Glutamatergic neuron (in vitro differentiated cells): ENCODE data around the gene EIF2S1. TPM values are rescaled to one million over a fixed set of nuclear protein-coding genes. Genes with fewer than 3 reads are reported as not detected.

Source experiments
- DNase-seq: peaks from one replicate; pipeline ENCODE4 v3.0.0; 2022
- H3K27ac Mint-ChIP-seq: one replicate; pipeline ENCODE4 v1.8.0; 2020; ENCODE audit warnings: mild to moderate bottlenecking, mixed read lengths, inconsistent platforms; ENCODE audit not compliant: unreplicated experiment
- H3K27me3 Mint-ChIP-seq: one replicate; pipeline ENCODE4 v1.8.0; 2020; ENCODE audit warnings: mild to moderate bottlenecking, moderate library complexity, mixed read lengths, inconsistent platforms; ENCODE audit not compliant: unreplicated experiment
- H3K36me3 Mint-ChIP-seq: one replicate; pipeline ENCODE4 v1.8.0; 2020; ENCODE audit warnings: mild to moderate bottlenecking, mixed read lengths, inconsistent platforms; ENCODE audit not compliant: unreplicated experiment
- H3K4me1 Mint-ChIP-seq: one replicate; pipeline ENCODE4 v1.8.0; 2020; ENCODE audit warnings: mild to moderate bottlenecking, low read depth, mixed read lengths, inconsistent platforms; ENCODE audit not compliant: unreplicated experiment
- H3K4me3 Mint-ChIP-seq: one replicate; pipeline ENCODE4 v1.8.0; 2020; ENCODE audit warnings: mild to moderate bottlenecking, mixed read lengths, inconsistent platforms; ENCODE audit not compliant: unreplicated experiment
- H3K9me3 Mint-ChIP-seq: one replicate; pipeline ENCODE4 v1.8.0; 2020; ENCODE audit warnings: mild to moderate bottlenecking, moderate library complexity, mixed read lengths, inconsistent platforms; ENCODE audit not compliant: unreplicated experiment
- total RNA-seq: library from RNA; stranded (reverse); fragmentation: NEBNext Ultra II Directional; extraction: Animal tissue kit (Norgen Biotek cat#: 25700); gene quantifications from one replicate; pipeline ENCODE4 v1.2.1, GENCODE V29; 2021; ENCODE audit not compliant: unreplicated experiment
- TF ChIP-seq, protein P1 (sequence below): fragments of 200-600 bp; sonication (generic); IDR thresholded peaks from one replicate; pipeline ENCODE4 v1.5.0; 2021; ENCODE audit not compliant: partially characterized antibody, unreplicated experiment

Gene EIF2S1
- total RNA-seq, 1 donor from 2014 or later = 68.2 TPM

DNA sequence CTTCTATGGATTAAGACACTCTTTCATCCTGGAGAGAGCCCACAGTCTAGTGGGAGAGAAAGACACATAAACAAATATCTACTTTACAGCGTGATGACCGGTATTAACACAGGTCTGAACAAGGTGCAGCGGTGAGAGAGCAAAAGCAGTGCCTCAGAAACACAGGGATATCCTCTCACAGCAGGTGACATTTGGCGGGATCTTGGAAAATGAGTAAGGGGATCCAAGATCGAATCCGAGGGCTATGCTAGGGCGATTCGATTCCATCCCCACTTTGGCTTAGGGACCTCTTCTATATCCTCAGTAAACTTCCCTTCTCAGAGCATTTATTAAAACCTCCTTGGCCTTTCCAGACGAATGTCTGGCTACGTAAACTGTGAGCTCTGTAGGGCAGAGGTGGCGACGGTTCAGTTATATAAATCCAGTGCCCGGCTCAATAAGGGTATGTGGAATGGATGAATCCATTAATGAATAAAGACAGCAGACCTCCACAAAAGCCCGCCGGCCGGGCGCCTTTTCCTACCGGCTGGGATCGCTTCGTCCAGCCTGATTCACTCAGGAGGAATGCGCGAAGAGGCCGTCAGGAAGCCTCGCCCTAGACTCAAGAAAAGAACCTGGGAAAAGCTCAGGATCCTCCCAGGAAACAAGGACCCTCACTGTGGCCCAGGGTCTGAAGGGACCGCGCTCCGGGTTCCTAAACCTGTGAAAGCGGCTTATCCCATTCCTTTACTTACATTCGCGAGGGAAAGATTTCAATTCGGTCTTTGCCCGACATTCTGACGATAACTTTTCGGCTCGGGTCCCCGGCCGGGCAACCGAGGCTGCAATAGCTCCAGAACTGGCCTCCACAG is 979 bp upstream of the EIF2S1 start:
- Mint-ChIP-seq H3K27ac (peak overlapping the region; percentile 86), H3K9me3 (peaks cover 12% of the 10 kb centered on the region), H3K27me3 (peaks cover 6% of the 10 kb centered on the region), H3K4me3 (peak overlapping the region; percentile 99), H3K4me1 (peaks cover 13% of the 10 kb centered on the region), H3K36me3 (no peaks in the 10 kb centered on the region)
- TF ChIP-seq, protein P1, sequence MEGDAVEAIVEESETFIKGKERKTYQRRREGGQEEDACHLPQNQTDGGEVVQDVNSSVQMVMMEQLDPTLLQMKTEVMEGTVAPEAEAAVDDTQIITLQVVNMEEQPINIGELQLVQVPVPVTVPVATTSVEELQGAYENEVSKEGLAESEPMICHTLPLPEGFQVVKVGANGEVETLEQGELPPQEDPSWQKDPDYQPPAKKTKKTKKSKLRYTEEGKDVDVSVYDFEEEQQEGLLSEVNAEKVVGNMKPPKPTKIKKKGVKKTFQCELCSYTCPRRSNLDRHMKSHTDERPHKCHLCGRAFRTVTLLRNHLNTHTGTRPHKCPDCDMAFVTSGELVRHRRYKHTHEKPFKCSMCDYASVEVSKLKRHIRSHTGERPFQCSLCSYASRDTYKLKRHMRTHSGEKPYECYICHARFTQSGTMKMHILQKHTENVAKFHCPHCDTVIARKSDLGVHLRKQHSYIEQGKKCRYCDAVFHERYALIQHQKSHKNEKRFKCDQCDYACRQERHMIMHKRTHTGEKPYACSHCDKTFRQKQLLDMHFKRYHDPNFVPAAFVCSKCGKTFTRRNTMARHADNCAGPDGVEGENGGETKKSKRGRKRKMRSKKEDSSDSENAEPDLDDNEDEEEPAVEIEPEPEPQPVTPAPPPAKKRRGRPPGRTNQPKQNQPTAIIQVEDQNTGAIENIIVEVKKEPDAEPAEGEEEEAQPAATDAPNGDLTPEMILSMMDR = no peak
- no peak for DNase-seq

DNA sequence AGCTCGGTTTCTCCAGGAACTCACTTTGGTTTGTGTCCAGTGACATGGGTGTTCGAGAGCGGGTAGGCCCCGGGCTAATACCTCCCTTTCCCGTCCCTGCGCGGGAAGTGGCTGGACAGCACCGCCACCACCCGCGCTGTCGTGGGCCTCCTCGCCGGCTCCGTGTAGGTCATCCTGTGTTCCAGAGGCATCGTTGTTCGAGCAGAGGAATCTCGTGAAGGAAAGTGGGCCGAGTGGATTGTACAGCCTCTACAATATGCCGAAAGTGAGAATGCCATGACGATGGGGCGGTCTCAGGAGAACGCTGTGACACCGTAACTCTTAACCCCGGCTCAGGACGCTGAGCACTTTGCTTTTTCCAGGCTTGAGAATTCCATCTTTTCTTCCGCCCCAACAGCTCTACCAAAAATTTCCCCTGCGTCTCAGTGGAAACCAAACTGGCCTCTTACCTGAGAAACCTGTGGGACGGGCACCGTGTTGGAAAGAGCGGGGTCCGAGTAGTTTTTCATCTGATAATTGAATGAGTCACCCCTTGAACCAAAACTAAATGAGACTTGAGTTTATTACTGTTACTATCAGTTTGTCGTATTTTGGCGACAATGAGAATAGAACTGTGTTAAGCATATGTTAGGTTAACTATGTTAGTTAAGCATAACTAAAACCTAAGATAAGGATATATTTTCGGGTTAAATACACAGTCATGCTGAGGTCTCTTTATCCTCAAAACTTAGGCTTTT is 510 bp downstream of the EIF2S1 start:
- Mint-ChIP-seq H3K27ac (peak overlapping the region; percentile 86), H3K27me3 (peaks cover 6% of the 10 kb centered on the region), H3K4me1 (peaks cover 13% of the 10 kb centered on the region), H3K9me3 (peaks cover 12% of the 10 kb centered on the region), H3K36me3 (no peaks in the 10 kb centered on the region), H3K4me3 (peak overlapping the region; percentile 99)
- TF ChIP-seq, protein P1 = no peak
- no peak for DNase-seq

DNA sequence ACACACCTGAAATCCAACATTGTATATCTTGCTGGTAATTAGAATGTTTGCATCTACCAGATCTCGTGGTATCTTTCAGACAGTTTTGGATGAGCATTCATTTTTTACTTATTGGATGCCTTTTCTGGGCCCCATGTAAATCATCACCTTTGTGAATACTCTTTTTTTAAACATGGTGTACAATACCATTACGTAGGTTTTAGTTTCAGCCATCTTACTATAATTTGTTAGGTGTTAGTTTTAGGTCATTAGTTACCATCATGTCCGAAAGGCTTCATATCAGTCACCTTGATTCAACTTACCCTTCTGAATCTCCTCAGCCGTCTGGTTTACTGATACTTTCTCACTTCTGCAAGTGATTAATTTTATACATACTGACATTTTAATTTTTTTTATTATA is 5.3 kb downstream of the EIF2S1 start:
- H3K27ac Mint-ChIP-seq = no peak overlapping the region
- H3K4me3 Mint-ChIP-seq = no peak overlapping the region

GRCh38 chr14:67370830-67371229 is 10.7 kb downstream of the EIF2S1 start:
- H3K27ac Mint-ChIP-seq = no peak overlapping the region
- TF ChIP-seq, protein P1 = no peak
- H3K9me3 Mint-ChIP-seq = no peaks in the 10 kb centered on the region
- no peak overlapping the region for H3K4me3 Mint-ChIP-seq
- H3K4me1 Mint-ChIP-seq = no peaks in the 10 kb centered on the region
- DNase-seq = no peak
- H3K36me3 Mint-ChIP-seq = peaks cover 6% of the 10 kb centered on the region
- H3K27me3 Mint-ChIP-seq = no peaks in the 10 kb centered on the region

More for the DNA sequence above, 5.3 kb downstream of the EIF2S1 start:
- Mint-ChIP-seq H3K36me3 (peaks cover 6% of the 10 kb centered on the region), H3K27me3 (no peaks in the 10 kb centered on the region), H3K4me1 (peaks cover 5% of the 10 kb centered on the region), H3K9me3 (no peaks in the 10 kb centered on the region)
- TF ChIP-seq, protein P1 = no peak
- DNase-seq = no peak
